GM12874 (cell line): ENCODE data around the gene CBLN3.

Experiments used
- TF ChIP-seq, protein P1 (sequence below): IDR thresholded peaks from 2 replicates; pipeline ENCODE4 v1.5.1; 2011; ENCODE audit warnings: low read depth, mild to moderate bottlenecking, control low read depth, low read length, moderate library complexity; ENCODE audit not compliant: insufficient read depth

Gene CBLN3

DNA sequence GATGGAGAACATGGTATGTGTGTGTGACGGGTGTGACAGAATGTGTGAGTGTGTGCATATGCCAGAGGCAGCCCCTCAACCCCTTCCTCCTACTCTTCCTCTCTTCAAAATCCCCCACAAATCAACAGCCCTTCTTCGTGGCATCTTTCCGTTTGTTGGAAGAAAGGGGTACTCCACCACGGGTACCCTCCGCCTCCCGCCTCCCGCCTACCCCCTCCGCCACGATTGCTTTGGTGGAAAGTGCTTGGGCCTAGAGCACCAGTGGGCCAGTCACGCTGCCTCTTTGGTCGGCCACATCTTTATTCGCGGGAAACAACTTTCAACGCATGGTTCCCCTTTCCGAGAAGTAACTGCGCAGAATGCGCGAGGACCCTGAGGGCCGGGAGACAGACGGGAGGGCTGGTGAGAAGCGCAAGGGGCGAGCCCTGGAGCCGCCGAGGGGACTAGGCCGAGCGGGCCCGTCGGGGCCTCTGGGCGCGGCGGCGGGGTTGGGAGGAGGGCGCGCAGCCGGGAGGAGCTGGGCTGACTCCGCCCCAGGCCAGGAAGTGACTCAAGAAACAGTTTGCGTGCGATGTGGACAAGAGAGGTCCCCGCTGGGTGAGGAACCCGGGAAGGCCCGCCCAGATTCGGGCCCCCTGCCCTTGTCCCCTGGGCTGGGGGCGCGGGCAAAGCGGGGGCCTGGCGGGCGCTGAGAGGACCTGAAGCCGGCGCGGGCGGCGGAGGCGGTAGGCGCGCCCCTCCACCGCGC, at the start of gene CBLN3, which contains the start of gene KHNYN:
TSS of gene CBLN3 (minus strand) at position 274 of the 748 bp plus-strand sequence. CDS start 614 bp downstream, outside the sequence.
TSS of gene KHNYN (plus strand) at position 560 of the 748 bp plus-strand sequence. CDS start 777 bp downstream, outside the sequence.
- TF ChIP-seq, protein P1, sequence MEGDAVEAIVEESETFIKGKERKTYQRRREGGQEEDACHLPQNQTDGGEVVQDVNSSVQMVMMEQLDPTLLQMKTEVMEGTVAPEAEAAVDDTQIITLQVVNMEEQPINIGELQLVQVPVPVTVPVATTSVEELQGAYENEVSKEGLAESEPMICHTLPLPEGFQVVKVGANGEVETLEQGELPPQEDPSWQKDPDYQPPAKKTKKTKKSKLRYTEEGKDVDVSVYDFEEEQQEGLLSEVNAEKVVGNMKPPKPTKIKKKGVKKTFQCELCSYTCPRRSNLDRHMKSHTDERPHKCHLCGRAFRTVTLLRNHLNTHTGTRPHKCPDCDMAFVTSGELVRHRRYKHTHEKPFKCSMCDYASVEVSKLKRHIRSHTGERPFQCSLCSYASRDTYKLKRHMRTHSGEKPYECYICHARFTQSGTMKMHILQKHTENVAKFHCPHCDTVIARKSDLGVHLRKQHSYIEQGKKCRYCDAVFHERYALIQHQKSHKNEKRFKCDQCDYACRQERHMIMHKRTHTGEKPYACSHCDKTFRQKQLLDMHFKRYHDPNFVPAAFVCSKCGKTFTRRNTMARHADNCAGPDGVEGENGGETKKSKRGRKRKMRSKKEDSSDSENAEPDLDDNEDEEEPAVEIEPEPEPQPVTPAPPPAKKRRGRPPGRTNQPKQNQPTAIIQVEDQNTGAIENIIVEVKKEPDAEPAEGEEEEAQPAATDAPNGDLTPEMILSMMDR: no peak

DNA sequence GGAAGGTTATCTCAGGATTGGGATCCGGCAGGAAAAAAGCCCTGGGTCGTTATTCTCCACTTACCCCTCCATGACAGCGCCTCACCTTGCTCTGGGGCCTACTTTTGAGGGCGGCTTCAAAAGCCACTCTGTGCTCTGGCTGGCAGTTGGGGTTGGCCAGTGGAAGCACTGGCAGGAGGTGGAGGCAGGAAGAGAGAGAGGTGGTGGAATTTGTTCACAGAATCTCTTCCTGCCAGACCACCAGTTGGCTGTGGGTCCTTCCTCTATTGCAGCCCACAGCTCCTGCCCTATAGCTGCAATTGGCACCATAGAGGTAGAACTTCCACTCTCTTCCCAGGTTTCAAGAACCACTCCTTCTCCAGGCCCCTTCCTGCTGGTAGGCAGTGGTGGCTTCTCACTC, 45.8 kb upstream of the CBLN3 start:
- TF ChIP-seq, protein P1: no peak

DNA sequence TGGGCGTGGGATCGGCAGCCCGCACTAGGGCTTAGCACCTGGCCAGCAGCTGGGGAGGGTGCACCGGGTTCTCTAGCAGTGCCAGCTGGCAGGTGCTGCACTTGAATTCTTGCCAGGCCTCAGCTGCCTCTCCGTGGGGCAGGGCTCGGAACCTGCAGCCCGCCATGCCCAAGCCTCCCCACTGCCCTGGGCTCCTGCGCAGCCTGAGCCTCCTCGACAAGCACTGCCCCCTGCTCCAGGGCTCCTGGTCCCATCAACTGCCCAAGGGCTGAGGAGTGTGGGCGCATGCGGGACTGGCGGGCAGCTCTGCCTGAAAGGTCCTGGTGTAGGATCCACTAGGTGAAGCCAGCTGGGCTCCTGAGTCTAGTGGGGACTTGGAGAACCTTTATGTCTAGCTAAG, 43.7 kb upstream of the CBLN3 start:
- TF ChIP-seq, protein P1: no peak

DNA sequence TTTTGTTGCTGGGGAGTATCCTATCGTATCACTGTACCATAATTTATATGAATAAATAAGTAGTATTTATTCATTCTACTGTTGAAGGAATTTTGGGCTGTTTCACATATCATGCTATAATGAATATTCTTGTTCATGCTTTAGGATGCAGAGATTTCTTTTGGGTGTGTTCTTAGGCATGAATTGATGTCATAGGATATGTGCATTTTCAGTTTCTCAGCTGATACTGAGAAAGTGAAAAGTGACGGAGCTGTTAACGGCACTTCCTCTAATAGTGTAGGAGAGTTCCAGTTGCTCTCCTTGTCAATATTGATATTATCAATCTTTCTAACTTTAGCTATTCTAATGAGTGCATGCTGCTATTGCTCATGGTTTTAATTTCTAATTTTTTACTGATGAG, 36.3 kb upstream of the CBLN3 start:
- TF ChIP-seq, protein P1: no peak

DNA sequence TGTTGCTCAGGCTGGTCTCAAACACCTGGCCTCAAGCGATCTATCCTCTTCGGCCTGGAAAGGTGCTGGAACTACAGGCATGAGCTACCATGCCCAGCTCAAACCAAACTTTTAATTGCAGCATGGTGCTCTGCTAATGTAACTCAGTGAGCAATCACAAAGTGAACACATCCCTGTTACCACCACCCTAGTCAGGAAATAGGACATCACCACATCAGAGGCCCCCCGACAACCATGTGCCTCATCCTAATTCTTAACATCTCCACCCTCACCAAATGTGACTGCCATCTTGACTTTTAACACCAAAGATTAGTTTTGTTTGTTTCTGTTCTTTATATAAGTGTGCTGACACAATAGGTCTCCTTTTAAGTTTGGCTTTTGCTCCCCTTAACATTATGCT, 35.9 kb upstream of the CBLN3 start:
- TF ChIP-seq, protein P1: no peak

DNA sequence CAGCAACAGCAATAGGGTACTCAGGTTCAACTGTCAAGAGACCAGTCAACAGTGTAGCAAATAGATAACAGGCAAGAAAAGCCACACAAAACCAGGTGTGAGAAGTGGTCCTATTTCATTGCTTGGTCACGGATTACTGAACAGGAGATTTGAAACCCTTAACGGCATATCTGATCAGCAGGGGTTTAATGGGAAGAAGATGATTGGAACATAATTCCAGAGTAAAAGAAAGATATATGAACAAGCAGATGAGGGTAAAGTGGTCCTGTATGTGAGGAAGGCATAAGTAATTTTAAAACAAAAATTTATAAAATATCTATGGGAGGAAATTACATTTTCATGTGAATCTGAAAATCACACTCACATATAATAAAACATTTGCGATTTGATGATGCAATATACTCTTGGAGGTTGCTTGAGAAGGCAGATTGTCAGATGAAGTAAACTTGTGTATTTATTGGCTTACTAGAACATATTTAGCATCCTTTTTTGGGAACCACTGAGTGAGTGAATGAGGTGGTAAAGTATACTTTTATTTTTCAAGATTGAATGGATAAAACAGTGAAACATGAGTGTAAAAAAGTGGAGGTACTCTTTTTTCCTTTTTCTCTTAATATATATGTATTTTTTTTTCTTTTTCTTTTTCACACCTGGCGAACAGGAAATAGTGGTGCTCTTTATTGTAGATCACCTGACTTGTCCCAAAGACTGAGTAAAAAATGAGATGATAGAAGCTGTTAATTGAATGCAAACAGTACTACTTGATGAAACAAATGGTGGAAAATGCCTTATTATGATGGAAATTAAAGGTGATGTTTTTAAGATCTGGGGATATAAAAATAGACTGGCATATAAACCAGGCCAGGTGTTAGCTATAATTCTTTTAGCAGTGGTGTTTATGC, 34.7 kb upstream of the CBLN3 start:
- TF ChIP-seq, protein P1: no peak
